Tibial nerve (tissue), 3 donors: ENCODE data around the gene TUBB4A.

ENCODE experiments used
- POLR2A ChIP-seq, 2 donors: fragments of 450-650 bp; IDR thresholded peaks; one replicate each; pipeline ENCODE4 v1.6.1; 2017; ENCODE audit warnings: antibody characterized with exemption in 2 of 2, mild to moderate bottlenecking in 2 of 2, moderate library complexity in 2 of 2
- TF ChIP-seq, protein P1 (sequence below), 5 experiments: fragments of 200-600 bp in 3 of 5; fragments of 450-650 bp in 2 of 5; sonication (generic) in 3 of 5; IDR thresholded peaks; one replicate each; pipeline ENCODE4 v1.5.1; 2016 to 2019; ENCODE audit warnings: antibody characterized with exemption in 5 of 5, mild to moderate bottlenecking in 3 of 5, moderate library complexity in 2 of 5

DNA sequence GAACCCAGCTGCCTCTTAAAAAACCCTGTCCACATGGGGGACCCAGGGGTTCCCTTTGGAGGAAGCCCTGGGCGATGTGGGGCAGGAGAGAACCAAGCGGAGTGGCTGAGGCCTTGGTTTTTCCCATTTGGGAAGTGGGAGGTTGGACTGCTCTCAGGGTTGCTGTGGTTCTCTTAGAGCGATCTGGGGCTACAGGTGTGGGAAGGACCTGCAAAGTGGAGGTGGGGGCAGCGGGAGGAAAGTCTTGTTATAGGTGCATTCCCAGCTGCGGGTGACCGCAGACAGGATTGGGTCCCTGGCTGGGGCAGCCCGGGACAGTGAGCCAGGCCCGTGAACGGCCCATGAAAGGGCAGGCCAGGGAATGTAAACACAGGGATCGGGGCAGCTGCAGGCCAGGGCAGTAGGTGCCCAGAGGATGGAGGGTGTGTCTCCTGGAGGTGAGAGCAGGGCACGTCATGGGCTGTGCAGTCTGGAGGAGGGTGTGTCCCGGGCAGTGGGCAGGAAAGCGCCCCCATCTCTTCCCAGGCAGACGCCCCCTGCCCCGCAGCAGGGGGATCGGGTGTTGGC lies 43.3 kb downstream of the TUBB4A start:
- TF ChIP-seq POLR2A (IDR thresholded peaks at IDR 0.05): no peak
- TF ChIP-seq, protein P1, sequence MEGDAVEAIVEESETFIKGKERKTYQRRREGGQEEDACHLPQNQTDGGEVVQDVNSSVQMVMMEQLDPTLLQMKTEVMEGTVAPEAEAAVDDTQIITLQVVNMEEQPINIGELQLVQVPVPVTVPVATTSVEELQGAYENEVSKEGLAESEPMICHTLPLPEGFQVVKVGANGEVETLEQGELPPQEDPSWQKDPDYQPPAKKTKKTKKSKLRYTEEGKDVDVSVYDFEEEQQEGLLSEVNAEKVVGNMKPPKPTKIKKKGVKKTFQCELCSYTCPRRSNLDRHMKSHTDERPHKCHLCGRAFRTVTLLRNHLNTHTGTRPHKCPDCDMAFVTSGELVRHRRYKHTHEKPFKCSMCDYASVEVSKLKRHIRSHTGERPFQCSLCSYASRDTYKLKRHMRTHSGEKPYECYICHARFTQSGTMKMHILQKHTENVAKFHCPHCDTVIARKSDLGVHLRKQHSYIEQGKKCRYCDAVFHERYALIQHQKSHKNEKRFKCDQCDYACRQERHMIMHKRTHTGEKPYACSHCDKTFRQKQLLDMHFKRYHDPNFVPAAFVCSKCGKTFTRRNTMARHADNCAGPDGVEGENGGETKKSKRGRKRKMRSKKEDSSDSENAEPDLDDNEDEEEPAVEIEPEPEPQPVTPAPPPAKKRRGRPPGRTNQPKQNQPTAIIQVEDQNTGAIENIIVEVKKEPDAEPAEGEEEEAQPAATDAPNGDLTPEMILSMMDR (IDR thresholded peaks at IDR 0.05): no peak
